ENCODE measurements around the gene R3HDM2. TPM values are rescaled to one million over a fixed set of nuclear protein-coding genes. Genes with fewer than 3 reads are reported as not detected.

Gene R3HDM2
- total and polyA plus RNA-seq, 2 of the 13 experiments (the other 11 are each of a cell fraction or from before 2014, with no cell fraction given), result 11.1 to 23.5 TPM

GRCh38 chr12:57430931-57431566 lies at the start of gene R3HDM2 (continued):
- peak; percentile 82; the same call in 1 of the 2 replicates for TF ChIP-seq ZNF691 (CRISPR knock-in tag; IDR thresholded peaks at IDR 0.05; ENCODE audit: borderline replicate concordance, low read depth)
- no peak for TF ChIP-seq ZFP36 (IDR thresholded peaks at IDR 0.05; ENCODE audit: borderline replicate concordance, low read depth, low read length, partially characterized antibody)
- TF ChIP-seq ZNF773 (CRISPR knock-in tag; IDR thresholded peaks at IDR 0.05; ENCODE audit: borderline replicate concordance), result no peak
- 0 out of 2 replicates have a peak, but pooled peaks have one; percentile 58 for TF ChIP-seq ZNF761 (CRISPR knock-in tag; conservative IDR thresholded peaks at IDR 0.05)
- TF ChIP-seq ZNF792 (CRISPR knock-in tag; IDR thresholded peaks at IDR 0.05), result peak; percentile 52; the same call in 1 of the 2 replicates
- TF ChIP-seq ZNF225 (CRISPR knock-in tag; IDR thresholded peaks at IDR 0.05), result 0 out of 2 replicates have a peak, but pooled peaks have one; percentile 56
- no peak for TF ChIP-seq JUN (CRISPR knock-in tag; IDR thresholded peaks at IDR 0.05)
- peak; percentile 75; the same call in 1 of the 2 replicates for TF ChIP-seq SAFB2 (CRISPR knock-in tag; IDR thresholded peaks at IDR 0.05; ENCODE audit: borderline replicate concordance, low read depth)
- no peak; the same call in 1 of the 2 replicates for TF ChIP-seq ZBTB25 (CRISPR knock-in tag; IDR thresholded peaks at IDR 0.05)
- TF ChIP-seq ZNF124 (CRISPR knock-in tag; IDR thresholded peaks at IDR 0.05), result no peak; the same call in 1 of the 2 replicates
- no peak; the same call in 1 of the 2 replicates for TF ChIP-seq HOXA5 (CRISPR knock-in tag; IDR thresholded peaks at IDR 0.05)
- peak; percentile 40; the same call in 1 of the 2 replicates for TF ChIP-seq ZNF230 (CRISPR knock-in tag; IDR thresholded peaks at IDR 0.05)
- TF ChIP-seq UBTF (CRISPR knock-in tag; IDR thresholded peaks at IDR 0.05), result peak; percentile 74
- peak; percentile 80; the same call in 1 of the 2 replicates for TF ChIP-seq ZNF800 (CRISPR knock-in tag; IDR thresholded peaks at IDR 0.05)
- TF ChIP-seq GMEB2 (CRISPR knock-in tag; IDR thresholded peaks at IDR 0.05; ENCODE audit: low read depth), result peak; percentile 94
- no peak for TF ChIP-seq TCF12 (IDR thresholded peaks at IDR 0.05)
- no peak for TF ChIP-seq TCF12 (CRISPR knock-in tag; IDR thresholded peaks at IDR 0.05)
- peak; percentile 44 for TF ChIP-seq RXRB (CRISPR knock-in tag; IDR thresholded peaks at IDR 0.05; ENCODE audit: borderline replicate concordance)
- TF ChIP-seq RORA (CRISPR knock-in tag; IDR thresholded peaks at IDR 0.05), result no peak
- no peak for TF ChIP-seq ZNF562 (CRISPR knock-in tag; IDR thresholded peaks at IDR 0.05; ENCODE audit: borderline replicate concordance)
- no peak for TF ChIP-seq MIER3 (CRISPR knock-in tag; IDR thresholded peaks at IDR 0.05; ENCODE audit: borderline replicate concordance)
- peak; percentile 91 for TF ChIP-seq MXD3 (CRISPR knock-in tag; IDR thresholded peaks at IDR 0.05)
